Activated naive CD8-positive, alpha-beta T cell (primary cell): ENCODE measurements around the gene HADHB.
"Not testable (repeated sequence)": the region's sequence is repeated elsewhere in the genome, so short reads cannot be mapped to it uniquely, and the experiment has no call there.

Experiments
- H3K27ac Mint-ChIP-seq: one replicate; pipeline ENCODE4 v1.8.0; 2021; ENCODE audit warnings: mixed read lengths
- H3K27me3 Mint-ChIP-seq: one replicate; pipeline ENCODE4 v1.8.0; 2021; ENCODE audit warnings: mixed read lengths
- H3K36me3 Mint-ChIP-seq: one replicate; pipeline ENCODE4 v1.8.0; 2021; ENCODE audit warnings: mixed read lengths
- H3K4me1 Mint-ChIP-seq: one replicate; pipeline ENCODE4 v1.8.0; 2021; ENCODE audit warnings: low read depth, mixed read lengths
- H3K4me3 Mint-ChIP-seq: one replicate; pipeline ENCODE4 v1.8.0; 2021; ENCODE audit warnings: mild to moderate bottlenecking, mixed read lengths
- H3K9me3 Mint-ChIP-seq: one replicate; pipeline ENCODE4 v1.8.0; 2021; ENCODE audit warnings: low read depth, mixed read lengths

The HADHB gene

GRCh38 chr2:26324903-26325302, 80.2 kb downstream of the HADHB start:
- H3K9me3 Mint-ChIP-seq, result no peaks in the 10 kb centered on the region
- peaks cover 3% of the 10 kb centered on the region for H3K4me1 Mint-ChIP-seq
- H3K36me3 Mint-ChIP-seq, result no peaks in the 10 kb centered on the region
- no peak overlapping the region for H3K27ac Mint-ChIP-seq
- H3K4me3 Mint-ChIP-seq, result no peak overlapping the region
- H3K27me3 Mint-ChIP-seq, result no peaks in the 10 kb centered on the region

GRCh38 chr2:26325851-26326250, 81.1 kb downstream of the HADHB start:
- no peaks in the 10 kb centered on the region for H3K36me3 Mint-ChIP-seq
- H3K4me3 Mint-ChIP-seq, result no peak overlapping the region
- H3K9me3 Mint-ChIP-seq, result no peaks in the 10 kb centered on the region
- no peak overlapping the region for H3K27ac Mint-ChIP-seq
- peaks cover 8% of the 10 kb centered on the region for H3K4me1 Mint-ChIP-seq
- H3K27me3 Mint-ChIP-seq, result no peaks in the 10 kb centered on the region

DNA sequence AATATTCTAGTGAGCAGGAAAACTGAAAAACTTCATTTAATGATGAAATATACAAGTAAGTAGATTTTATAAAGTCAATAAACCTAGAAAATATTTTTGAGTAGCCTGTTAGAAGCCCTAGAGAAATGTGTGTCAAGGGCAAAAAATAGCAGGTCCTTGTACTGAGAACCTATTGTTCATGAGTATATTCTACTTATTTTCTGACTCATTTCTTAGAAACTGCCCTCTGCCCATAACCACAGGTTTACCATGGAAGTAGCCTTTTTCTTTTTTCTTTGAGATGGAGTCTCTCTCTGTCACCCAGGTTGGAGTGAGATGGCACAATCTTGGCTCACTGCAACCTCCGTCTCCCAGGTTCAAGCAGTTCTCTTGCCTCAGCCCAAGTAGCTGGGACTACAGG, 81.8 kb downstream of the HADHB start:
- Mint-ChIP-seq H3K4me3 (no peak overlapping the region), H3K27ac (no peak overlapping the region), H3K4me1 (peaks cover 8% of the 10 kb centered on the region), H3K9me3 (no peaks in the 10 kb centered on the region), H3K36me3 (no peaks in the 10 kb centered on the region), H3K27me3 (no peaks in the 10 kb centered on the region)

- Mint-ChIP-seq H3K27ac (no peak overlapping the region), H3K27me3 (no peaks in the 10 kb centered on the region), H3K4me3 (no peak overlapping the region), H3K4me1 (peaks cover 8% of the 10 kb centered on the region), H3K9me3 (no peaks in the 10 kb centered on the region), H3K36me3 (no peaks in the 10 kb centered on the region)
Measured at GRCh38 chr2:26327291-26328272, 82.8 kb downstream of the HADHB start.

DNA sequence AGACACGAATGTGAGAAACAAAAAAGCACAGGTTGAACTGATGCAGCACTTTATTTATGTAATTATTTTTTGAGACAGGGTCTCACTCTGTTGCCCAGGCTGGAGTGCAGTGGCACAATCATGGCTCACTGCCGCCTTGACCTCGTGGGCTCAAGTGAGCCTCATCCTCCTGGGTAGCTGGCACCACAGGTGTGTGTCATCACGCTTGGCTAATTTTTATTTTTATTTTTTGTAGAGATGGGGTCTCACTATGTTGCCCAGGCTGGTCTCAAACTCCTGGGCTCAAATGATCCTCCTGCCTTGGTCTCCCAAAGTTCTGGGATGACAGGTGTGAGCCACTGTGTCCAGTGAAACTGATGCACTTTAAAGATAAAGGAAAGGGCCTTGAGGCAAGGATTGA, 84.3 kb downstream of the HADHB start:
- not testable (repeated sequence) for H3K36me3 Mint-ChIP-seq, H3K27me3 Mint-ChIP-seq, H3K4me1 Mint-ChIP-seq, H3K9me3 Mint-ChIP-seq, H3K27ac Mint-ChIP-seq, H3K4me3 Mint-ChIP-seq

GRCh38 chr2:26330114-26330549, 85.4 kb downstream of the HADHB start:
- peaks cover 8% of the 10 kb centered on the region for H3K4me1 Mint-ChIP-seq
- no peak overlapping the region for H3K27ac Mint-ChIP-seq
- H3K9me3 Mint-ChIP-seq, result no peaks in the 10 kb centered on the region
- no peaks in the 10 kb centered on the region for H3K36me3 Mint-ChIP-seq
- H3K27me3 Mint-ChIP-seq, result no peaks in the 10 kb centered on the region
- H3K4me3 Mint-ChIP-seq, result no peak overlapping the region

DNA sequence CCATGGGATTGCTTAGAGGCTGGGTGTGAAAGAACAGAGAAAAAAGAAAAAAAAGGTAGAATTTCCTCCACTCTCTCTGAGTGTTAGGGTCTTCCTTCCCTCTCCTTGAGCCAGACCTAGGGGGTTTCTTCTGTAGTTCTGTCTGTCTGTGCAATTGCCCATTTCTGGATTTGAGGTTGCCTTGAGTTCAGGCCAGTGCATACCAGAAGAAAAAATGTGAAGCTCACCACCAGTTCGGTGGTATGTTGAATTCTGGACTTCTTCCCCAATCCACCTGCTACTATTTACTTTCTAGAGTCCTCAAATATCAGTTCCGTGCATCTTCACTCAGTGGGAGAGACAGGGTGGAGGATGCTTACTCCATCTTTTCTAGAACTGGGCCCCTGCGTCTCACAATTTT, 85.9 kb downstream of the HADHB start:
- Mint-ChIP-seq H3K4me1 (peaks cover 8% of the 10 kb centered on the region), H3K27ac (no peak overlapping the region), H3K9me3 (no peaks in the 10 kb centered on the region)

GRCh38 chr2:26331321-26331720, 86.6 kb downstream of the HADHB start:
- H3K36me3 Mint-ChIP-seq, H3K9me3 Mint-ChIP-seq, H3K27me3 Mint-ChIP-seq: not testable (repeated sequence)

More for the DNA sequence above, 85.9 kb downstream of the HADHB start:
- no peaks in the 10 kb centered on the region for H3K27me3 Mint-ChIP-seq
- H3K4me3 Mint-ChIP-seq, result no peak overlapping the region
- H3K36me3 Mint-ChIP-seq, result no peaks in the 10 kb centered on the region

DNA sequence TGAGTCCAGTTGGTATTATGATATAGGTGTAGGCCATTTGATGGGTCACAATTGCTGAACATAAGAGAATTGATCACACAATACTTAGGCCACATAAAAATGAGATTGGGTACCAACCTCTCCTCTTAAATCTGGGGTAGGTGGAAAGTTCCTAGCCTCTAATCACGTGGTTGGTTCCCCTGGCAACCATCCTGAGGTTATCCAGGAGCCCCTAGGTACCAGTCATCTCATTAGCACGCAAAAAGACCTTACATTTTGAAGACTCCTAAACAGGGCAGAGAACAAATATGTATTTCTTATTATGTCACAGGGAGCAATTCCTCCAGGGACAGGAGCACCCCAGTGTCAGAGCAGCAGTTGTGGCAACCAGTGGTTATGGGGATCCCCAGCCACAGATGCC, 88.6 kb downstream of the HADHB start:
- Mint-ChIP-seq H3K36me3 (no peaks in the 10 kb centered on the region), H3K4me3 (no peak overlapping the region), H3K9me3 (no peaks in the 10 kb centered on the region), H3K27me3 (no peaks in the 10 kb centered on the region), H3K4me1 (peaks cover 8% of the 10 kb centered on the region), H3K27ac (no peak overlapping the region)

More at GRCh38 chr2:26331321-26331720, 86.6 kb downstream of the HADHB start:
- not testable (repeated sequence) for H3K4me1 Mint-ChIP-seq, H3K27ac Mint-ChIP-seq, H3K4me3 Mint-ChIP-seq

GRCh38 chr2:26335231-26335630, 90.5 kb downstream of the HADHB start:
- Mint-ChIP-seq H3K4me1 (peaks cover 2% of the 10 kb centered on the region), H3K4me3 (no peak overlapping the region), H3K9me3 (no peaks in the 10 kb centered on the region), H3K27ac (no peak overlapping the region), H3K36me3 (no peaks in the 10 kb centered on the region), H3K27me3 (no peaks in the 10 kb centered on the region)

DNA sequence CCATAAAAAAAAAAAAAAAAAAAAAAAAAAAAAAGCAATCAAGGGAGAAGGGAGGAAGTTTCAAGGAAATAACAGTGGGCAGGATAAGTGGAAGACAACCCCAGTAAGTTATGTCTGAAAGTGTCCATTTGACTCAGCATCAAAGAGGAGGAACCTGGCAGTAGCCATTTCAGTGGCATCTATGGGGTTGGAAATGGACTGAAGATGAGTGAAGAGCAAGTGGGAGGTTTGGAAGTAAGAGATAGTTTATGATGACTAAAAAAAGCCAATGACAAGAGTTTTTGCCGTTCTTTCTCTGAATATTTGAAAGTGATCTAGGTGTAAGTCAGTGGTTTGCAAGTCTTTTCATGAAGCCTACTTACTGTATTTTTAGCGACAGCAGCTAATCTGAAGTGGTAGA, 92.0 kb downstream of the HADHB start:
- Mint-ChIP-seq H3K4me1 (peaks cover 2% of the 10 kb centered on the region), H3K9me3 (no peaks in the 10 kb centered on the region), H3K4me3 (no peak overlapping the region), H3K36me3 (no peaks in the 10 kb centered on the region), H3K27ac (no peak overlapping the region), H3K27me3 (no peaks in the 10 kb centered on the region)

GRCh38 chr2:26337298-26337697, 92.6 kb downstream of the HADHB start:
- no peak overlapping the region for H3K4me3 Mint-ChIP-seq
- H3K27ac Mint-ChIP-seq, result no peak overlapping the region
- H3K4me1 Mint-ChIP-seq, result peaks cover 2% of the 10 kb centered on the region
- H3K9me3 Mint-ChIP-seq, result no peaks in the 10 kb centered on the region
- no peaks in the 10 kb centered on the region for H3K36me3 Mint-ChIP-seq
- no peaks in the 10 kb centered on the region for H3K27me3 Mint-ChIP-seq
